Fibroblast of the conjunctiva (primary cell): ENCODE results near the gene PUS3.

Source experiments
- DNase-seq: peaks from one replicate; pipeline ENCODE4 v3.0.0-alpha.2; 2010; ENCODE audit warnings: low read depth

The PUS3 gene

GRCh38 chr11:125941619-125942611 lies 38.9 kb upstream of the PUS3 start:
- DNase-seq: no peak

GRCh38 chr11:125941267-125941618 lies 38.2 kb upstream of the PUS3 start:
- DNase-seq: no peak

GRCh38 chr11:125940145-125940544 lies 37.1 kb upstream of the PUS3 start:
- DNase-seq: no peak

GRCh38 chr11:125939081-125939521 lies 36.1 kb upstream of the PUS3 start:
- no peak for DNase-seq

- no peak for DNase-seq
These were observed 35.4 kb upstream of the PUS3 start for GRCh38 chr11:125938418-125938817.

GRCh38 chr11:125935618-125936199 lies 32.7 kb upstream of the PUS3 start:
- peak; percentile 27 for DNase-seq

GRCh38 chr11:125935056-125935455 lies 32.0 kb upstream of the PUS3 start:
- DNase-seq: no peak

- DNase-seq: no peak
These were observed 31.5 kb upstream of the PUS3 start for GRCh38 chr11:125934473-125934872.

GRCh38 chr11:125933030-125933813 lies 30.2 kb upstream of the PUS3 start:
- DNase-seq: no peak

- no peak for DNase-seq
These were observed 29.3 kb upstream of the PUS3 start for GRCh38 chr11:125932301-125932700.

- no peak for DNase-seq
These were observed 28.7 kb upstream of the PUS3 start for GRCh38 chr11:125931668-125932067.

GRCh38 chr11:125931116-125931515 lies 28.1 kb upstream of the PUS3 start:
- no peak for DNase-seq

- no peak for DNase-seq
These were observed 27.1 kb upstream of the PUS3 start for GRCh38 chr11:125930076-125930450.

GRCh38 chr11:125929445-125930075 lies 26.6 kb upstream of the PUS3 start:
- DNase-seq: no peak

GRCh38 chr11:125926682-125927081 lies 23.7 kb upstream of the PUS3 start:
- DNase-seq: no peak

- DNase-seq: no peak
These were observed 22.8 kb upstream of the PUS3 start for GRCh38 chr11:125925804-125926203.

GRCh38 chr11:125925247-125925740 lies 22.3 kb upstream of the PUS3 start:
- DNase-seq: no peak

- DNase-seq: no peak
These were observed 21.5 kb upstream of the PUS3 start for GRCh38 chr11:125924384-125925007.

- no peak for DNase-seq
These were observed 20.6 kb upstream of the PUS3 start for GRCh38 chr11:125923633-125924032.

- DNase-seq: peak; percentile 64
These were observed 20.1 kb upstream of the PUS3 start for GRCh38 chr11:125923012-125923579.

- no peak for DNase-seq
These were observed 19.1 kb upstream of the PUS3 start for GRCh38 chr11:125922156-125922555.
